Fibroblast of the conjunctiva (primary cell): ENCODE measurements around the gene ITPRIPL1.
"Not testable (repeated sequence)": the region's sequence is repeated elsewhere in the genome, so short reads cannot be mapped to it uniquely, and the experiment has no call there.

Source experiments
- DNase-seq: peaks from one replicate; pipeline ENCODE4 v3.0.0-alpha.2; 2010; ENCODE audit warnings: low read depth

The ITPRIPL1 gene

GRCh38 chr2:96325041-96325883, at the start of gene ITPRIPL1:
ITPRIPL1 (plus strand) TSS chr2:96325317; CDS start chr2:96325840, 523 bp downstream.
- DNase-seq, result no peak

GRCh38 chr2:96276787-96277499, 48.2 kb upstream of the ITPRIPL1 start:
- no peak for DNase-seq

GRCh38 chr2:96287273-96287856, 37.8 kb upstream of the ITPRIPL1 start:
- no peak for DNase-seq

GRCh38 chr2:96291751-96292150, 33.4 kb upstream of the ITPRIPL1 start:
- no peak for DNase-seq

- DNase-seq, result not testable (repeated sequence)
These were observed 30.8 kb upstream of the ITPRIPL1 start for GRCh38 chr2:96294271-96294670.

- DNase-seq, result no peak
These were observed 28.2 kb upstream of the ITPRIPL1 start for GRCh38 chr2:96296925-96297324.

- DNase-seq, result no peak
These were observed 23.3 kb upstream of the ITPRIPL1 start for GRCh38 chr2:96301865-96302264.

- no peak for DNase-seq
These were observed 20.5 kb upstream of the ITPRIPL1 start for GRCh38 chr2:96304606-96305005.

GRCh38 chr2:96305091-96305978, 19.8 kb upstream of the ITPRIPL1 start, which contains the start of gene SNRNP200:
SNRNP200 (minus strand) TSS chr2:96305546; CDS start chr2:96305437, 109 bp downstream.
- peak; percentile 54 for DNase-seq

- DNase-seq, result no peak
These were observed 19.2 kb upstream of the ITPRIPL1 start for GRCh38 chr2:96305979-96306308.

GRCh38 chr2:96306370-96306769, 18.7 kb upstream of the ITPRIPL1 start:
- DNase-seq, result no peak

GRCh38 chr2:96308248-96308647, 16.9 kb upstream of the ITPRIPL1 start:
- DNase-seq, result no peak

- no peak for DNase-seq
These were observed 10.1 kb upstream of the ITPRIPL1 start for GRCh38 chr2:96315005-96315399.

- DNase-seq, result peak; percentile 49
These were observed 9.6 kb upstream of the ITPRIPL1 start for GRCh38 chr2:96315400-96316071.

GRCh38 chr2:96316999-96317398, 8.1 kb upstream of the ITPRIPL1 start:
- no peak for DNase-seq

GRCh38 chr2:96317584-96317997, 7.5 kb upstream of the ITPRIPL1 start:
- no peak for DNase-seq

- no peak for DNase-seq
These were observed 6.4 kb upstream of the ITPRIPL1 start for GRCh38 chr2:96318723-96319122.

- DNase-seq, result no peak
These were observed 5.7 kb upstream of the ITPRIPL1 start for GRCh38 chr2:96319396-96319795.

GRCh38 chr2:96320326-96320725, 4.8 kb upstream of the ITPRIPL1 start:
- DNase-seq, result no peak

- DNase-seq, result no peak
These were observed 4.1 kb upstream of the ITPRIPL1 start for GRCh38 chr2:96320728-96321622.
